SK-N-MC (cell line): Measurements from ENCODE around the gene SCNN1A.

Experiments
- DNase-seq: peaks from one replicate; pipeline ENCODE4 v3.0.0-alpha.2; 2011; ENCODE audit warnings: low read depth, low spot score
- H3K27ac ChIP-seq: fragments of 200-600 bp; sonication (generic); 2 replicates; pipeline ENCODE4 v1.5.1; 2016; ENCODE audit warnings: mixed run types
- H3K36me3 ChIP-seq: fragments of 200-600 bp; sonication (generic); 2 replicates; pipeline ENCODE4 v1.6.1; 2017; ENCODE audit warnings: antibody characterized with exemption, low read length, mixed read lengths; ENCODE audit not compliant: insufficient read depth
- H3K4me3 ChIP-seq: fragments of 200-600 bp; sonication (generic); 2 replicates; pipeline ENCODE4 v1.5.1; 2016
- H3K9ac ChIP-seq: fragments of 200-600 bp; sonication (generic); 2 replicates; pipeline ENCODE4 v1.8.0; 2017; ENCODE audit warnings: mixed run types, mixed read lengths; ENCODE audit not compliant: insufficient read length
- H3K9me3 ChIP-seq: fragments of 200-600 bp; sonication (generic); 2 replicates; pipeline ENCODE4 v1.6.1; 2017; ENCODE audit warnings: low read depth, mild to moderate bottlenecking, antibody characterized with exemption, low read length, moderate library complexity, mixed read lengths
- EZH2 ChIP-seq: fragments of 200-600 bp; sonication (generic); IDR thresholded peaks from one replicate; pipeline ENCODE4 v1.6.1; 2017; ENCODE audit warnings: antibody characterized with exemption
- FOXP2 ChIP-seq: optimal IDR thresholded peaks from 2 replicates; pipeline ENCODE3; 2011; ENCODE audit warnings: mild to moderate bottlenecking, moderate library complexity; ENCODE audit not compliant: insufficient read depth; ENCODE audit errors: extremely low read length, control extremely low read depth
- POLR2AphosphoS5 ChIP-seq: IDR thresholded peaks from 2 replicates; pipeline ENCODE4 v1.6.1; 2012; ENCODE audit warnings: mild to moderate bottlenecking, low read depth, low read length, borderline replicate concordance

The SCNN1A gene

DNA sequence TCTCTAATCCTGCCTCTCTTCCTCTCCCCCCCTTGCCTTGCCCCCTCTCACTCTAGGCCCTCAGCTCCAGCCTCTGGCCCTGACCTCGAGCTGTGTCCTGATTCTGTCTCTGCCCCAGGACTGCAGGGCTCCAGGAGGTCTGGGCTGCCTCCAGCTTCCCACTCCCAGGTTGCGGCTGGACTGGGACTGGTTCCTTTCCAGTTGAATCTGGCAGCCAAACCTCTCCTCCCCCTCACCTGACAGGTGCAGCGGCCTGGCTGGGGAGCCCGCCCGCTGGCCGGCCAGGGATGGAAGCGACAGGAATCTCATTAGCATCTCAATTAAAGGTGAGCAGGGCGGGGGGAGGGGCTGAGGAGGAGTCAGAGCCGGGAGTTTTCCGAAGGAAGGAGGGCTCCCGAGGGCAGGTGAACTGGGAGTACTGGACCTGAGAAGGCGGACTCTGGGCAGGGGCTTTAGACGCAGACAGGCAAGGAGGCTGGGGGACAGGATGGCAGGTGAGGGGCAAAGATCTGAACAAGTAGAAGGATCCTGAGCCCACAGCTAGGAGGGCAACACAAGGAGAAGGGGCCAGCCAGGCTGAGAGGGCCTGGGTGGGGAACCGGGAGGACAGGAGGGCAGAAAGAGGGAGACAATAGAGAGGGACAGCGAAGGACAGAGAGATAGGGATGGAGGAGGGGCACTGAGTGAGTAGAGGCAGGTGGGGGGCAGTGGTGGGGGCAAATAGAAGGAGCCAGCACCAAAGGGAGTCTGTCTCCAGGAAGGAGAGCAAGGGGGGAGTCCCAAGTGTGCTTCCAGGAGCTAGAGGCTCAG is at the start of gene SCNN1A:
Gene SCNN1A (minus strand): TSS at position 295 of the 810 bp plus-strand sequence. CDS start 780 bp downstream, outside the sequence.
- Histone ChIP-seq H3K9me3 (no peaks in the 10 kb centered on the region), H3K27ac (no peak within 1 kb of the TSS), H3K4me3 (no peak within 1 kb of the TSS), H3K9ac (no peak within 1 kb of the TSS), H3K36me3 (no peaks in the 10 kb centered on the region)
- no peak for TF ChIP-seq FOXP2
- no peak for TF ChIP-seq EZH2
- TF ChIP-seq POLR2AphosphoS5: no peak
- no peak for DNase-seq

DNA sequence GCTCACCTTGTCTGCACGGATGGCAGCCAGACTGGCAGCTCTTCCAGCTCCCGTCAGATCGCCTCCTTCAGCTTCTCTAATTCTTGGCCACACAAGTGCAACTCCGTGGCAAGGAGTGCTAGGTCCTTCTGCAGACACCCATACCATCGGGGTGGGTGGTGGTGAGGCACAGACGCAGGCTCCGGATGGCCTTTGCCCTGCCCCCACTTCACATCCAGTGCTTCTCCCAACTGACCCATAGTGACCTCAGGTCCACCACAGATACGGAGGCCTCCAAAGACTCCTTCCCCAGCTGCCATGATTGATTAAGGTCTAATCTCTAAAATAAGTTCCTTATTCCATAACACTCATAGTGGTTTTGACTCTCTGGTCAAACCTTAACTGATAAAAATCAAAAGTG is 49.5 kb upstream of the SCNN1A start:
- Histone ChIP-seq H3K27ac (no peak overlapping the region), H3K9ac (no peak overlapping the region), H3K4me3 (no peak overlapping the region), H3K36me3 (no peaks in the 10 kb centered on the region), H3K9me3 (no peaks in the 10 kb centered on the region)
- TF ChIP-seq EZH2: no peak
- TF ChIP-seq POLR2AphosphoS5: no peak
- no peak for TF ChIP-seq FOXP2
- DNase-seq: no peak

DNA sequence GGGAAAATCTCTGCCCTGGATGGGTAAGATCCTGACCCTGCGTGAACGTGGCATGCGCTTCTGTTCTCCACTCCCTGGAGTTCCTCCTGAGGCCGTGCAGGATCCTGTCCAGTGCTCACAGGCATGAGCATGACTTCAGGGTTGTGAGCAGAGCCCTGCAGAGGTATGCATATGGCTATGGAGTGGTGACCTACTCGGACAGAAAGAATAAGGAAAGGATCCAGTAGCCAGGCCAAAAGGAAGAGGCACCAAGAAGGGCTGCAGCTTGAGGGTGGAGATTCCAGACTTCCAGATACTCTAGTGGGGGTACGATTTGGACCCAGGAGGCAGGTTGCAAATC is 48.6 kb upstream of the SCNN1A start:
- no peaks in the 10 kb centered on the region for H3K9me3 ChIP-seq
- no peak for DNase-seq
- H3K27ac ChIP-seq: no peak overlapping the region
- no peaks in the 10 kb centered on the region for H3K36me3 ChIP-seq
- TF ChIP-seq EZH2 (no peak), FOXP2 (no peak), POLR2AphosphoS5 (no peak)
- H3K9ac ChIP-seq: no peak overlapping the region
- H3K4me3 ChIP-seq: no peak overlapping the region

DNA sequence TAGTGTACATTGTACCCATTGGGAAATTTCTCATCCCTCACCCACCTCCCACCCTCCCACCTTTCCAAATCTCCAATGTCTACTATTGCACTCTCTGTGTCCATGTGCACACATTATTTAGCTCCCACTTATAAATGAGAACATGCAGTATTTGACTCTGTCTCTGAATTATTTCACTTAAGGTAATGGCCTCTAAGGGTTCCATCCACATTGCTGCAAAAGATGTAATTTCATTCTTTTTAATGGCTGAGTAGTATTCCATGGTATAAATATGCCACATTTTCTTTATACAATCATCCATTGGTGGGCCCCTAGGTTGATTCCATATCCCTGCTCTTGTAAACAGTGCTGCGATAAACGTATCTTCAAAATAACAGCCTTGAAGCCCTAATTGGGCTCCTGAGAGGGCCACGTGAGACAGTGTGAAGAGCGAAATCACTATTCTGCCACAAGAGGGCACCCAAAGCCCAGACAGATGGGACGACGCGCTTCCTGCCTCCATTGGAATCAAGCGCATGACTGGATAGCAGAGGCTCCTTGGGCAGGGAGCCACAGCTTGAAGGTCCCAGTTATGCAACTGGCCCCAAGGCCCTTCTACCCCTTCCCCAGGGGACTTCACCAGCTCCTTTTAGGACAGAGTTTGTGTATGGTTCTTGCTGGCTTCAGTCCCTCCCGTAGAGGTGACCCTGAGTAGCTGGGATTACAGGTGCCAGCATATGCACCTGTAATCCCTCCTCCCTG is 48.1 kb upstream of the SCNN1A start:
- no peak overlapping the region for H3K27ac ChIP-seq
- no peaks in the 10 kb centered on the region for H3K36me3 ChIP-seq
- no peak overlapping the region for H3K4me3 ChIP-seq
- peak; percentile 80 for DNase-seq
- no peaks in the 10 kb centered on the region for H3K9me3 ChIP-seq
- H3K9ac ChIP-seq: no peak overlapping the region
- TF ChIP-seq POLR2AphosphoS5 (no peak), EZH2 (no peak), FOXP2 (no peak)

DNA sequence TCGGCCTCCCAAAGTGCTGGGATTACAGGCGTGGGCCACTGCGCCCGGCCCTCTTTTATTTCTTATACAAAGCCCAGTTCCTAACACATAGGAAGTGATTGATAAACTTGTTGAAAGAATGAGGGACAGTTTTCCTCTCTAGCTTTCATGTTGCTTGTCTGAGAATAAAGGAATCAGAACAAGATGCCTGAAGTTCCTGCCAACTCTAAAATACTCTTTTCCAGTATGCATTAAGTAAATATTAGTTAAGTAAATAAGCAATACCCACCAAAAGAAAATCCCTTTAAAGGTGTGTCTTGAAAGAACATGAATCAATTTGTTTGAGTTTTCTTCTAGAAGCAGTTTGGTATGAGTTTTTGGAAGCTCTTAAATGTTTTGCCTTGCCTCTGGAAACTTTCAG is 45.0 kb upstream of the SCNN1A start:
- TF ChIP-seq POLR2AphosphoS5 (no peak), FOXP2 (no peak), EZH2 (no peak)

DNA sequence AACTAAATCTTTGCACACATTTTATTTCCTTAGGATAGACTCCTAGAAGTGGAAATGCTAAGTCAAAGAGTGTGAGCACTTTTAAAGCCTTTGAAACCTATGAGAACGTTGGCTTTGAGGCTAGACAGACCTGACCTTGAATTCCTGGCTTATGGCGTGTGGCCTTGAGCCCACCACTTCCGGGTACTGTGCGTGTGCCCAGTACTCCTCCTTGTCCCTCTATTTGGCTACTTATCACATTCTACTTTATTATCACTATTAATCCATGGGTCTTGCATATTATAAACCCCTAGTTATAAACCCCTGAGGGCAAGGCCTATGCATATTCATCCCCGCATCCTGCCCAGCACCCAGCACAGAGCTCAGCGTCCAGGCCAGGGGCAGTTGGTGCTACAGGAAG is 43.4 kb upstream of the SCNN1A start:
- Histone ChIP-seq H3K9me3 (no peaks in the 10 kb centered on the region), H3K9ac (no peak overlapping the region), H3K36me3 (no peaks in the 10 kb centered on the region), H3K27ac (no peak overlapping the region), H3K4me3 (no peak overlapping the region)
- DNase-seq: no peak
- TF ChIP-seq EZH2: no peak
- TF ChIP-seq POLR2AphosphoS5: no peak
- no peak for TF ChIP-seq FOXP2

More for the DNA sequence above, 45.0 kb upstream of the SCNN1A start:
- Histone ChIP-seq H3K36me3 (no peaks in the 10 kb centered on the region), H3K4me3 (no peak overlapping the region), H3K27ac (no peak overlapping the region), H3K9me3 (no peaks in the 10 kb centered on the region), H3K9ac (no peak overlapping the region)
- DNase-seq: no peak

DNA sequence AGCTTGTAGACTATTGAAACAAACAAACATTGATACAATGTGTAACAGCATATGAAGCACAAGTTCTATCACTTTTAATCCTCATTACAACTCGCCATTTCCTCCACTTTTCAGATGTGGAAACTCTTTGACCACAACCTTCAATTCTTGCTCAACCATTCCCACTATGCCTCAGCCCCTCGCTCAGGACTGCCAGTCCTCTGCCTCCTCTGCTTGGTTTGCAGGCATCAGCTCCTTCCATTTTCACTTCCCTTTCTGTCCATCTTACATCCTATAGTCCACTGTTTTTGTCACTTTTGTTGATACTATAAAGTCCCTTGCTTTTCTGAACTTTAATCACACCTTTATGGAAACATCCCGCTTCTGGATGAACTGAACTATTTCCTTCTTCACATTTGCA is 41.2 kb upstream of the SCNN1A start:
- TF ChIP-seq POLR2AphosphoS5 (no peak), FOXP2 (no peak), EZH2 (no peak)
- Histone ChIP-seq H3K36me3 (no peaks in the 10 kb centered on the region), H3K9me3 (no peaks in the 10 kb centered on the region), H3K27ac (no peak overlapping the region), H3K4me3 (no peak overlapping the region), H3K9ac (no peak overlapping the region)
- DNase-seq: no peak

DNA sequence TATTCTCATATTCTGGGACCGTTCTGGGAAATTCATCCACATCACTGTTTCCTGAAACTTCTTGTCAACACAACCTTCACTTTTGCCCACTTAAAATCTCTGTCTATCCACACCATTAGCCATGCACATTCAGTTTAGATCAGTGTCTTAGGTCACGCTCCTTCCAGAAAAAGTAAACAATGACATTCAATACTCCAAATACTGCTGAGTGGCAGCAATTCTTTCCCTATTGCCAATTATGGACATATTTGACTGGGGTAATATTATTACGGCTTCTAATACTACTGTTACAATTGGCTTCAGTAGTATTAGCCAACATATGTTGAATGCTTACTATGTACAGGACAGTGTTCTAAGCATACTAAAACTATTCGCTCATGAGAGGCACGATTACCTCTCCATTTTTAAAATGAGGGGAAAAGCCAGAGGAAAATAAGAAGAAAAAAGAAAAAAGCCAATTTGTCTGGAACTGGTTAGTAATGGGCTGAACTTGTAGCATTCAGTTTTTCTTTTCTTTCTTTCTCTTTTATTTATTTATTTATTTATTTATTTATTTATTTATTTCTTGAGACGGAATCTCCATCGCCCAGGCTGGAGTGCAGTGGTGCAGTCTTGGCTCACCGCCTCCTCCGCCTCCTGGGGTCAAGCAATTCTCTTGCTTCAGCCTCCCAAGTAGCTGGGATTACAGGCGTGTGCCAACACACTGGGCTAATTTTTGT is 32.0 kb upstream of the SCNN1A start:
- DNase-seq: no peak
- Histone ChIP-seq H3K4me3 (no peak overlapping the region), H3K9ac (no peak overlapping the region), H3K9me3 (no peaks in the 10 kb centered on the region), H3K27ac (no peak overlapping the region), H3K36me3 (no peaks in the 10 kb centered on the region)
- TF ChIP-seq FOXP2 (no peak), EZH2 (no peak), POLR2AphosphoS5 (no peak)
